Fibroblast of upper back skin (primary cell): ENCODE measurements around the gene MTX1.
A peak's percentile ranks its signal among the peaks of the same experiment; 100 is the strongest.
"Not testable (repeated sequence)": the region's sequence is repeated elsewhere in the genome, so short reads cannot be mapped to it uniquely, and the experiment has no call there.

Source experiments
- DNase-seq: peaks from one replicate; pipeline ENCODE4 v3.0.0-alpha.2; 2013

The MTX1 gene

GRCh38 chr1:155241841-155242264, 33.4 kb downstream of the MTX1 start:
- no peak for DNase-seq

GRCh38 chr1:155242805-155243358, 34.4 kb downstream of the MTX1 start:
- no peak for DNase-seq

- DNase-seq: peak; percentile 100
Observed at GRCh38 chr1:155244368-155245162, 36.1 kb downstream of the MTX1 start.

DNA sequence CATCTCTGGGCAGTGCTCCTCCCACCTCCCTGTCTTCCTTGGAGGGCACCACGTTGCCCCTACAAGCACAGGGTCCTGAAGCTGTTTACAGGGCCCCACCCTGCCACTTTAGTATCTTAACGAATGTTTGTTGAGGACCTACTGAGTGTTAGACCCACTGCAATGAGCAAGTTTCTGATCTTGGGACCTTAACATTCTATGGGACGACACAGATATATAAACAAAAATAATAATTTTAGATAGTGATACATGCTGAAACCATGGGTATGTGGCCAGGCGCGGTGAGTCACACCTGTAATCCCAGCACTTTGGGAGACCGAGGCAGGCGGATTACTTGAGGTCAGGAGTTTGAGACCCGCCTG, 36.6 kb downstream of the MTX1 start:
- no peak for DNase-seq

DNA sequence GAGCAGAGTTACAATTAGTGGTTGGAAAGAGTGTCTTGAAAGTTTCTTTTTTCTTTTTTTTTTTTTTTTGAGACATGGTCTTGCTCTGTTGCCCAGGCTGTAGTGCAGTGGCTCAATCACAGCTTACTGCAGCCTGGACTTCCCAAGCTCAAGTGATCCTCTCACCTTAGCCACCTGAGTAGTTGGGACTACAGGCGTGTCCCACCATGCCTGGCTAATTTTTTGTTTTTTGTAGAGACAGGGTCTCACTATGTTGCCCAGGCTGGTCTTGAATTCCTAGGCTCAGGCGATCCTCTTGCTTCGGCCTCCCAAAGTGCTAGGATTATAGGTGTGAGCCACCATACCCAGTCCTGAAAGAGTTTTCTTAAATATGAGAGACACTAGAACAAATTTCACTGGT, 38.3 kb downstream of the MTX1 start:
- DNase-seq: not testable (repeated sequence)

DNA sequence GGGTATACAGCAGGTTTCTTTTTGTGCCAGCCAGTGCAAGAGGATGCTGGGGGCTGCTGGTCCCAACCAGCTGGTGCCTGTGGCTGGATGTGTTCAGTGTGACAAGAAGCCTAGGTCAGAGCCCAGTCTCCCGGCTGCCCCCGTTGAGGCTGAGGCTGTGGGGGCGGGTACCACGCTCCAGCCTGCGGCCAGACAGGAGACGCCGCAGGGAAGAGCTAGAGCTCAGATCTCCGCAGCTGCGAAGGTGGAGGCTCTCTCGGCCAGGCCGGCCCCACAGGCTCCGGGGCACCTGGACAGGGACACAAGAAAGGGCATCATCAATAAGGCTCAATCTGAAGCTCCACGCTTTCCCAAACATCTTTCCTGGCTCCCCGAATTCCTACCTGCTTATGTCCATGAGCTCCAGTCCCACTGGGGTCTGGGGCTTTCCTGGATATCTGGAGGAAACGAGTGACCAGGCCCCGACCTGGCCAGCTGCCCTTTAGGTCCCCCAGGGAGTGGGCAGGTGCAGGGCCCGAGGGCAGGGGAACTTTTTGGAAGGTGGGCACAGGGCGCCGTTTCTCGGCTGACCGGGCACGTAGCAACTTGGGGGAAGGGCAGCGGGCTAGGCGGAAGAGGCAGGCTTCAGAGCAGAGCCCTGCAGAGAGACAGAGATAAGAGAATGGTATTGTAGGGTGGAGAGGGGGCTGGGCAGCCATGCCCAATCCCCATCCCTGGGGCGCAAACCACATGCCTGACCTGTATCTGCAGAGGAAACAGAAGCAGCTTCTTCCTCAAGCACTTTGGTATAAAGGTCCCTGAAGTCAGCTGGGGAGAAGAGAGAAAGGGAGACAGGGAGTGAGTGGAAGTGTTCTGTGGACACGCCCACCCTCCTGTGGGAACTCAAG, 39.4 kb downstream of the MTX1 start:
- no peak for DNase-seq

DNA sequence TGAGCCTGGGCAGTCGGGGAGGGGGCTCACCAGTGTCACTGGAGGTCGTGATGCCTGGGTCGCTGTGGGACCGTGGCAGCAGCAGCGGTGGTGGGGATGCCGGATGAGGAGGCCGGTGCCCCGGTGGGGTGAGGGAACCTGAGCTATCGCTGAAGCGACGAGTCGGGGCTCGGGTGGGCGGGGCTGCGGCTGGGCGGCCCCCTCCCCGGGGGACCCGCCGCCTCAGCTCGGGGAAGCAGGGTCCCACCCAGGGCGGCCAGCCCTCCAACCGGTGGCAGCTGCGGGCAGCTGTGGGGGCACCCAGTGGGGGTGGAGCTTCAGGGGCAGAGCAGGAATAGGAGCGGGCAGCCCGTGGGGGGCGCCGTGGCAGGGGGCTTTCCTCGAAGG, 41.7 kb downstream of the MTX1 start:
- DNase-seq: no peak

DNA sequence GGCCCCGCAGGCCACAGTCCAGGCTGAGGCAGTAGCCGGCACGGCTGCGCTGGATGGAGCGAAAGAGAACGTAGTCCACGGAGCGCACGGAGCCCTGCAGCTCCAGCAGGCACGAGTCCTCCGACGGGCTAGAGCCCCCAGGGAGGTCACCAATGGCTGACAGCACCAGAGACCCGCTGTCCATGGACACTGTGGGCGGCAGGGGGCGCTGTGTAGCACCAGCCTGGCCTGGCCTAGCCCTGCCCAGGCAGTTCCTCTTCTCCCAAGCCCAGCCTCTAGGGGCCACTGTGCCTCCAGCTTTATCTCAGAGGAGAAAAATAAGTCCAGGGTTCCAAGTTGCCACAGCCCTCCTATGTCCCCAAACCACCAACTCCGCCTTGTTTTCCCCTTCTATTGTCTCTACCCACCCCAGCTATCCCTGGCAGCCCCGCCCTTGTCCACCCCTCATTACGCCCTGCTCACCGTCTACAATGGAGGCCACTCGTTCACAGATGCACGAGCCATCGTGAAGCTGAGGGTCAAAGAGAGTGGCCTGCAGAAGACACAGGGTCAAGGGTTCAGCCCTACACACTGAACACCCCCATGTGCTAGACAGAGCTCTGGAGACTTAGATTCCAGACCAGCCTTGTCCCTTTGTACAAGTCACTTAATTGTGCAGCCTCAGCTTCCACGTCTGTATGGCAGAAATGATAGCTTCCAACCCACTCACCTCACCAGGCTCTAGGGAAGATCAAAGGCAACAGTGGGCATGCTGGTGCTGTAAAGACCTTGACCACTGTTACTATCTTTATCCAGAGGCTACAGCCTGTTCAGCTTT, 42.3 kb downstream of the MTX1 start:
- DNase-seq: peak; percentile 90

DNA sequence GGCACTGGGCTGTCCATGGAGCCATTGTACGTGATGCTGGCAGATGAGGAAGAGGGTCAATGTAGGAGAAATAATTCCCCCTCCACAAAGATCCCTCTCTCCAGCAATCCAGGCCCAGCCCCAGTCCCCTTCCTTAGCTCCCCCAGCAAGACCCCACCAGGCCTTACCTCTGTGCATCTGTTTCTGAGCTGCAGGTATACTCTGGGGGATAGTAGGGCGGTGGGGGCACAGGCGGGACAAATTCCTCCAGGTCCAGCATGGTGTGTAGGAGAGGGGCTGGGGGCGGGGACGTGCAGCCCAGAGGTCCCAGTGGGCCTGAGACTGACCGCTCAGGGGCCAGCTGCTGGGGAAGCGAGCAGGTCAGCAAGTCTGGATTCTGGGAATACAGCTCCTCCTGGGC, 43.1 kb downstream of the MTX1 start:
- no peak for DNase-seq

GRCh38 chr1:155253208-155253607, 44.7 kb downstream of the MTX1 start:
- DNase-seq: no peak

GRCh38 chr1:155253797-155254196, 45.3 kb downstream of the MTX1 start:
- no peak for DNase-seq

DNA sequence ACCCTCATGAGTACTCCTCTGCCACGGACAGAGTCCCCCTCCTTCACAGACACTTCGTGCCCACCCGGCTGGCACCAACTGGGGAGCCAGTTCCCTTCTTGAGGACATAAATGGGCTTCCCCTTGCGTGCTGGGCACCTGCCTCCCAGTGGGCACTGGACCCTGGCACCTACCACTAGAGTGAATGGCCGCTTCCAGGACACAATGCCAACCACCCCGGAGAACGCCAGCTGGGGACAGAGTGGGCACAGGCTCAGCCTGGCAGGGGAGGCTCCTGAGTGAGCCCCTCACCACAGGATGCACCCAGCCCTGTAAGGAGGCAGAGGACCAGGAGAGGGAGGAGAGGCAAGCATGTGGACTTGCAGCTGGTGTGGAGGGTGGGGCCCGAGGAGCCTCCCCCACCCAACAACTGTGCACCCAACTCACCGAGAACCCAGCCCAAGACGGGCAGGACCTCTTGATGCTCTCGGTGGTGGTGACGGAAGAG, 45.8 kb downstream of the MTX1 start:
- no peak for DNase-seq

DNA sequence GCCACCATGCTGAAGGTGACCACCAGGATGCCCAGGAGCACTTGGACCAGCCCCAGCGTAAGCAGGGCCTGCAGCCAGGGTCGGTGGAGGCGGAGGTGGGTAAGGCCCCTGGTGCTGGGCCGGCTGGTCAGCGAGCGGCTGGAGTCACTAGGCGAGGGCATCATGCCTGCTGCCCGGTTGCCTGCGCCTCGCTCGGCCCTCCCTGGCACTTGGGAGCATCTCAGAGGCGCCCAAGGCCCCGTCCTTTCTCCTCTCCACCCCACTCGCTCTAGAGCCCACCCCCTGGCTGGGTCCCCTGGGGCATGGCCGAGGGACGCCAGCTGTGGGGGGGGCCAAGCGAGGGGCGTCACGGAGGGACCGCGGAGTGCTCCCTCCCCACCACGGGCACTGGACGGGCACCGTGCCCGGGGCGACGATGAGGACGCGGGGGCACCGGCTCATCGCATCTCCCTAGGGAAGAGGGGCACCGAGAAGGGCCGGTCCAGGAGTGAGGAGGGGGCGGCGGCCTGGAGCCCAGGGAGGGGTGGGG, 46.3 kb downstream of the MTX1 start:
- DNase-seq: no peak

GRCh38 chr1:155255243-155256007, 46.9 kb downstream of the MTX1 start, which contains the start of gene ENTREP3:
ENTREP3 (minus strand) TSS chr1:155255483; CDS start chr1:155254877, 606 bp downstream.
- DNase-seq: peak; percentile 76

GRCh38 chr1:155256058-155256852, 47.8 kb downstream of the MTX1 start:
- DNase-seq: no peak

- no peak for DNase-seq
Observed at GRCh38 chr1:155260276-155260675, 51.8 kb downstream of the MTX1 start.

GRCh38 chr1:155261493-155261851, 53.0 kb downstream of the MTX1 start:
- DNase-seq: no peak

GRCh38 chr1:155261852-155262673, 53.6 kb downstream of the MTX1 start, which contains the start of gene SCAMP3:
SCAMP3 (minus strand) TSS chr1:155262360; CDS start chr1:155262151, 209 bp downstream.
- DNase-seq: peak; percentile 98

- DNase-seq: no peak
Observed at GRCh38 chr1:155263067-155263466, 54.6 kb downstream of the MTX1 start.
